B cell (primary cell): Measurements from ENCODE around the gene S1PR1. TPM values are rescaled to one million over a fixed set of nuclear protein-coding genes. Genes with fewer than 3 reads are reported as not detected.

ENCODE experiments used
- ATAC-seq: fragments of 200-7000 bp; cut with Tn5 transposase; one replicate; pipeline ENCODE4 v1.10.0; 2021; ENCODE audit warnings: low read depth, mild to moderate bottlenecking, moderate number of reproducible peaks, moderate library complexity
- CTCF ChIA-PET: fragments of 350-600 bp; sonication (Branson Sonifier 250); formaldehyde crosslinking; loops from one replicate; lab custom pipeline; 2021; ENCODE audit warnings: antibody characterized with exemption, inconsistent platforms; lab: Charles Lee
- POLR2A ChIA-PET: fragments of 350-600 bp; sonication (Branson Sonifier 250); formaldehyde crosslinking; loops from one replicate; lab custom pipeline; 2021; ENCODE audit warnings: antibody characterized with exemption; lab: Charles Lee
- DNase-seq: peaks from one replicate; pipeline ENCODE4 v3.0.0; 2013
- H2AFZ ChIP-seq: 2 replicates; pipeline ENCODE4 v1.6.1; 2012; ENCODE audit warnings: mild to moderate bottlenecking, low read depth, low read length; ENCODE audit not compliant: insufficient read depth, poor library complexity, severe bottlenecking
- H3K27ac ChIP-seq, 2 donors: 1 replicate in 1 of 2; 2 replicates in 1 of 2; pipeline ENCODE4 v1.5.1; 2012 to 2013; ENCODE audit warnings: low read length in 2 of 2, mild to moderate bottlenecking in 2 of 2, moderate library complexity in 1 of 2
- H3K27me3 ChIP-seq, 4 experiments: fragments of 200-600 bp in 1 of 4; sonication (generic) in 1 of 4; replicated peaks in 1 of 4; 1 replicate in 2 of 4; 2 replicates in 2 of 4; pipeline versions ENCODE4 v1.6.1 to v1.7.0; 2013 to 2016; ENCODE audit warnings: low read length in 3 of 4, mild to moderate bottlenecking in 2 of 4, mixed read lengths in 1 of 4, moderate library complexity in 1 of 4; ENCODE audit not compliant: insufficient read depth in 4 of 4, control insufficient read depth in 3 of 4; ENCODE audit errors: control extremely low read depth in 1 of 4
- H3K36me3 ChIP-seq, 2 experiments: replicated peaks in 1 of 2; 1 replicate in 1 of 2; 2 replicates in 1 of 2; pipeline versions ENCODE4 v1.6.1 to v1.7.1; 2013; ENCODE audit warnings: low read length in 1 of 2; ENCODE audit not compliant: insufficient read depth in 2 of 2, control insufficient read depth in 1 of 2; ENCODE audit errors: control extremely low read depth in 1 of 2, extremely low read depth in 1 of 2
- H3K4me1 ChIP-seq, 2 donors: fragments of 200-600 bp in 1 of 2; sonication (generic) in 1 of 2; 1 replicate in 1 of 2; 2 replicates in 1 of 2; pipeline versions ENCODE4 v1.5.1 to v1.6.1; 2013 to 2017; ENCODE audit warnings: low read length in 2 of 2; ENCODE audit not compliant: control insufficient read depth in 2 of 2, insufficient read depth in 2 of 2
- H3K4me2 ChIP-seq: replicated peaks from 2 replicates; pipeline ENCODE3; 2012; ENCODE audit warnings: mild to moderate bottlenecking, low read depth, low read length; ENCODE audit not compliant: poor library complexity, severe bottlenecking
- H3K4me3 ChIP-seq, 5 experiments: fragments of 200-600 bp in 1 of 5; sonication (generic) in 1 of 5; 1 replicate in 3 of 5; 2 replicates in 2 of 5; pipeline versions ENCODE4 v1.5.1 to v1.7.0; 2011 to 2016; ENCODE audit warnings: low read length in 4 of 5, mild to moderate bottlenecking in 4 of 5, low read depth in 2 of 5, control low read depth in 1 of 5, moderate library complexity in 1 of 5; ENCODE audit not compliant: insufficient read depth in 1 of 5; ENCODE audit errors: control extremely low read depth in 1 of 5, extremely low read depth in 1 of 5
- H3K79me2 ChIP-seq: fragments of 200-600 bp; sonication (generic); one replicate; pipeline ENCODE4 v1.6.0; 2016; ENCODE audit warnings: low read length; ENCODE audit not compliant: control insufficient read depth, insufficient read depth
- H3K9ac ChIP-seq: fragments of 200-600 bp; sonication (generic); 2 replicates; pipeline ENCODE4 v1.6.1; 2017; ENCODE audit warnings: mild to moderate bottlenecking, low read length, moderate library complexity
- H3K9me3 ChIP-seq, 3 donors: one replicate each; pipeline versions ENCODE4 v1.6.1 to v1.7.1; 2013; ENCODE audit warnings: low read length in 2 of 3; ENCODE audit not compliant: control insufficient read depth in 2 of 3, insufficient read depth in 1 of 3; ENCODE audit errors: control extremely low read depth in 1 of 3
- H4K20me1 ChIP-seq: 2 replicates; pipeline ENCODE4 v1.6.0; 2012; ENCODE audit warnings: mild to moderate bottlenecking, low read length; ENCODE audit not compliant: insufficient read depth, control insufficient read depth, poor library complexity, severe bottlenecking
- H3K27ac Mint-ChIP-seq: one replicate; pipeline ENCODE4 v1.8.0; 2021; ENCODE audit warnings: mixed read lengths
- H3K27me3 Mint-ChIP-seq: one replicate; pipeline ENCODE4 v1.8.0; 2021; ENCODE audit warnings: mixed read lengths
- H3K4me1 Mint-ChIP-seq: one replicate; pipeline ENCODE4 v1.8.0; 2021; ENCODE audit warnings: mixed read lengths
- H3K4me3 Mint-ChIP-seq: one replicate; pipeline ENCODE4 v1.8.0; 2021; ENCODE audit warnings: mixed read lengths
- H3K9me3 Mint-ChIP-seq: one replicate; pipeline ENCODE4 v1.8.0; 2022; ENCODE audit warnings: mixed read lengths; ENCODE audit not compliant: insufficient read depth
- EZH2 ChIP-seq: IDR thresholded peaks from 2 replicates; pipeline ENCODE4 v1.6.1; 2012; ENCODE audit warnings: borderline replicate concordance, low read depth, mild to moderate bottlenecking, moderate library complexity, low read length; ENCODE audit not compliant: insufficient read depth, poor library complexity, severe bottlenecking
- WGBS: methylation state at CpG from one replicate; pipeline ENCODE4 v1.1.5; 2013; ENCODE audit warnings: missing lambda C conversion rate; ENCODE audit not compliant: insufficient coverage; 5-methylcytosine and 5-hydroxymethylcytosine counted together
- intact Hi-C: fragments of 100-400 bp; cut with micrococcal nuclease; formaldehyde crosslinking; loops from one replicate; pipeline ENCODE4 v1.10.0; 2022
- polyA plus RNA-seq: library from polyadenylated mRNA; depleted of rRNA; stranded (reverse); fragments of >200 nt; gene quantifications from 2 replicates; pipeline ENCODE4 v1.2.3, GENCODE V29; 2012
- total RNA-seq, 2 donors: library from RNA; stranded (reverse); fragments of 120-200 nt in 1 of 2; gene quantifications; 1 replicate in 1 of 2; 2 replicates in 1 of 2; pipeline versions ENCODE4 v1.2.3 to v1.2.4, GENCODE V29; 2013 to 2022
- TF ChIP-seq, protein P1 (sequence below): fragments of 200-600 bp; IDR thresholded peaks from one replicate; pipeline ENCODE4 v1.8.0; 2022; ENCODE audit warnings: antibody characterized with exemption, mild to moderate bottlenecking

Gene S1PR1
- total and polyA plus RNA-seq, 2 donors (not counting 1 experiment from before 2014, with no cell fraction given), result 44.5 to 225 TPM

DNA sequence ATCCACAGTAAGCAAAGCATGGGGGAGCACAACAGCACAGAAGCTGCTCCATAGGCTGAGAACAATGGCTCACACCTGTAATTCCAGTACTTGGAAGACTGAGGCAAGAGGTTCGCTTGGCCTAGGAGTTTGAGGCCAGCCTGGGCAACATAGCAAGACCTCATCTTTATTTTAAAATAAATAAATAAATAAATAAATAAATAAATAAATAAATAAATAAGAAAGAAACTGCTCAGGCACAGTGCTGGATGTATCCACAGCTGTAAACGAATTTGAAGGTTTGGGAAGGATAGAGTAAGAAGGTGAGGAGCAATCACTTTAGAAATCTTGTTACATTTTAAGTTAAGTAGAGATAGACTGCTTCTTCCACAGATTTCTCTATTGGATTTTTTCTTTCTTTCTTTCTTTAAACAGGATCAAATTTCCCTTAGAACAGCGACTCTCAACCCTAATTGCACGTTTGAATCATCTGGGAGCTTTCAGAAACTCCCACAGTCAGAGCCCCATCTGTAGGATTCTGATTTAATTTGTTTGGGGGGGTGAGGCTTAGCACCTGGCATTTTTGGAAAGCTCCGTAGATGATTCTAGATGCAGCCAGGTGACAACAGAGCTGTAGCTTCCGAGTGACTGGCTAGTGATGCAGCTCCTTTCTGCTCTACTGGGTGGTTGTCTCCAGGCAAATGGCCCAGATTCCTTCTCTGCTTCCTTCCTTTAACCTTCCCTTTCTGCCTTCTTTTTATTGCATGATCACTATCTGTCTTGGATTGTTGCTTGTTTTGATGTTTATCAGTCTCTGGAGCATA is 53.5 kb downstream of the S1PR1 start:
- TF ChIP-seq, protein P1, sequence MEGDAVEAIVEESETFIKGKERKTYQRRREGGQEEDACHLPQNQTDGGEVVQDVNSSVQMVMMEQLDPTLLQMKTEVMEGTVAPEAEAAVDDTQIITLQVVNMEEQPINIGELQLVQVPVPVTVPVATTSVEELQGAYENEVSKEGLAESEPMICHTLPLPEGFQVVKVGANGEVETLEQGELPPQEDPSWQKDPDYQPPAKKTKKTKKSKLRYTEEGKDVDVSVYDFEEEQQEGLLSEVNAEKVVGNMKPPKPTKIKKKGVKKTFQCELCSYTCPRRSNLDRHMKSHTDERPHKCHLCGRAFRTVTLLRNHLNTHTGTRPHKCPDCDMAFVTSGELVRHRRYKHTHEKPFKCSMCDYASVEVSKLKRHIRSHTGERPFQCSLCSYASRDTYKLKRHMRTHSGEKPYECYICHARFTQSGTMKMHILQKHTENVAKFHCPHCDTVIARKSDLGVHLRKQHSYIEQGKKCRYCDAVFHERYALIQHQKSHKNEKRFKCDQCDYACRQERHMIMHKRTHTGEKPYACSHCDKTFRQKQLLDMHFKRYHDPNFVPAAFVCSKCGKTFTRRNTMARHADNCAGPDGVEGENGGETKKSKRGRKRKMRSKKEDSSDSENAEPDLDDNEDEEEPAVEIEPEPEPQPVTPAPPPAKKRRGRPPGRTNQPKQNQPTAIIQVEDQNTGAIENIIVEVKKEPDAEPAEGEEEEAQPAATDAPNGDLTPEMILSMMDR, result no peak
- no peak for TF ChIP-seq EZH2
- no peaks in the 10 kb centered on the region for H3K9me3 Mint-ChIP-seq
- DNase-seq (no peak), ATAC-seq (no peak)
- no peak overlapping the region for H3K4me3 Mint-ChIP-seq
- Histone ChIP-seq H3K79me2 (peaks cover 7% of the 10 kb centered on the region), H3K4me1 (peaks cover 27 to 43% of the 10 kb centered on the region in 2 donors), H3K9me3 (no peaks in the 10 kb centered on the region), H3K4me3 (no peak overlapping the region), H4K20me1 (no peaks in the 10 kb centered on the region), H3K27me3 (no peaks in the 10 kb centered on the region), H2AFZ (no peak overlapping the region), H3K9ac (no peak overlapping the region), H3K4me2 (no peak overlapping the region), H3K36me3 (no peaks in the 10 kb centered on the region), H3K27ac (no peak overlapping the region)
- no peaks in the 10 kb centered on the region for H3K27me3 Mint-ChIP-seq
- POLR2A ChIA-PET, result interaction anchor here (0.8 to 2.8 kb wide), 3 partner anchors 44 to 156 kb away, joined by 3 to 9 read pairs (median 3); no protein-coding TSS in a partner anchor
- peaks cover 39% of the 10 kb centered on the region for H3K4me1 Mint-ChIP-seq
- peak overlapping the region; percentile 38 for H3K27ac Mint-ChIP-seq
- intact Hi-C loops, result no loop called here
- CTCF ChIA-PET, result interaction anchor here (0.7 to 11.8 kb wide), 25 partner anchors 9 to 421 kb away, joined by 3 to 257 read pairs (median 7); partner anchors contain the start of gene S1PR1
- WGBS, result 100% methylated on average over 1 of the region's 6 CpGs

Other genes starting within 250 kb of the S1PR1 start
- gene DPH5, start 211.2 kb upstream of the S1PR1 start, total RNA-seq, result 39.4 and 42.5 TPM in 2 replicates
- 33.0 and 43.4 TPM in 2 replicates for gene DPH5, start 211.2 kb upstream of the S1PR1 start, polyA plus RNA-seq